Fibroblast of lung (primary cell): ENCODE results near the gene MYMK.

ENCODE experiments used
- CTCF ChIP-seq, 2 donors: IDR thresholded peaks in 1 of 2; conservative IDR thresholded peaks in 1 of 2; 1 replicate in 1 of 2; 2 replicates in 1 of 2; pipeline ENCODE4 v1.5.1; 2011 to 2012; ENCODE audit warnings: low read length in 2 of 2, control low read depth in 1 of 2, inconsistent platforms in 1 of 2, low read depth in 1 of 2, mild to moderate bottlenecking in 1 of 2
- EZH2 ChIP-seq: IDR thresholded peaks from 2 replicates; pipeline ENCODE4 v1.5.1; 2012; ENCODE audit warnings: low read length, control low read depth, mild to moderate bottlenecking; ENCODE audit errors: missing control alignments

GRCh38 chr9:133470427-133470924, 54.3 kb downstream of the MYMK start:
- TF ChIP-seq CTCF (conservative IDR thresholded peaks at IDR 0.05 in 1 of 2, IDR thresholded peaks at IDR 0.05 in 1 of 2; ENCODE audit: low read depth in 1 of 2, low read length in 2 of 2) (no peak), EZH2 (no peak)
